Breast epithelium (tissue), 4 donors: ENCODE measurements around the gene KCNH3. TPM values are rescaled to one million over a fixed set of nuclear protein-coding genes. Genes with fewer than 3 reads are reported as not detected.
A peak's percentile ranks its signal among the peaks of the same experiment; 100 is the strongest.

Experiments
- DNase-seq, 2 donors: peaks; one replicate each; pipeline ENCODE4 v3.0.0-alpha.2; 2019; ENCODE audit warnings: low spot score in 2 of 2
- H3K27ac ChIP-seq, 2 donors: fragments of 200-600 bp; sonication (generic) in 1 of 2; one replicate each; pipeline ENCODE4 v1.5.1; 2016 to 2019; ENCODE audit warnings: mild to moderate bottlenecking in 1 of 2
- H3K27me3 ChIP-seq, 2 donors: fragments of 200-600 bp; sonication (generic) in 1 of 2; one replicate each; pipeline versions ENCODE4 v1.5.1 to v1.6.0; 2017 to 2019; ENCODE audit warnings: control low read depth in 1 of 2, mild to moderate bottlenecking in 1 of 2
- H3K36me3 ChIP-seq: fragments of 200-600 bp; one replicate; pipeline ENCODE4 v1.5.1; 2019
- H3K4me1 ChIP-seq, 2 donors: fragments of 200-600 bp; sonication (generic); one replicate each; pipeline ENCODE4 v1.5.1; 2016 to 2019; ENCODE audit warnings: control low read depth in 1 of 2
- H3K4me3 ChIP-seq, 3 donors: fragments of 200-600 bp; sonication (generic); 1 replicate in 2 of 3; 2 replicates in 1 of 3; pipeline ENCODE4 v1.5.1; 2016 to 2019; ENCODE audit warnings: mild to moderate bottlenecking in 3 of 3, moderate library complexity in 2 of 3
- H3K9me3 ChIP-seq, 2 donors: fragments of 200-600 bp; sonication (generic) in 1 of 2; one replicate each; pipeline ENCODE4 v1.5.1; 2016 to 2019; ENCODE audit warnings: control low read depth in 1 of 2
- CTCF ChIP-seq, 3 donors: fragments of 450-650 bp; IDR thresholded peaks; one replicate each; pipeline ENCODE4 v1.5.1; 2016 to 2017; ENCODE audit warnings: antibody characterized with exemption in 3 of 3, mild to moderate bottlenecking in 3 of 3, moderate library complexity in 3 of 3
- POLR2A ChIP-seq: fragments of 450-650 bp; IDR thresholded peaks from one replicate; pipeline ENCODE4 v1.6.1; 2016; ENCODE audit warnings: antibody characterized with exemption, mild to moderate bottlenecking, moderate library complexity
- POLR2AphosphoS5 ChIP-seq, 3 donors: sonication (generic); formaldehyde crosslinking; IDR thresholded peaks; one replicate each; pipeline ENCODE4 v1.6.1; 2017; ENCODE audit warnings: antibody characterized with exemption in 3 of 3
- intact Hi-C: fragments of 100-400 bp; cut with DNase I; formaldehyde crosslinking; loops from one replicate; pipeline ENCODE4 v1.15.1; 2023; ENCODE audit warnings: low total_unique reads
- total RNA-seq, 3 donors: library from RNA; depleted of rRNA; stranded (reverse); fragments of >200 nt; gene quantifications; one replicate each; pipeline ENCODE4 v1.1.0, GENCODE V29; 2016

The KCNH3 gene
- total RNA-seq, 3 donors from 2014 or later: 0.66 to 1.3 TPM; not detected in 1

GRCh38 chr12:49564686-49565405, 26.0 kb downstream of the KCNH3 start:
- no peak overlapping the region for H3K27ac ChIP-seq
- peaks cover 0 to 10% of the 10 kb centered on the region in 2 donors for H3K4me1 ChIP-seq
- no peak for TF ChIP-seq POLR2AphosphoS5 (IDR thresholded peaks at IDR 0.05)
- no peak for TF ChIP-seq CTCF (IDR thresholded peaks at IDR 0.05)
- TF ChIP-seq POLR2A: no peak
- no peaks in the 10 kb centered on the region for H3K9me3 ChIP-seq
- no peak for DNase-seq
- intact Hi-C loops: no loop called here
- no peak overlapping the region for H3K4me3 ChIP-seq
- H3K27me3 ChIP-seq: no peaks in the 10 kb centered on the region
- peaks cover 15% of the 10 kb centered on the region for H3K36me3 ChIP-seq

DNA sequence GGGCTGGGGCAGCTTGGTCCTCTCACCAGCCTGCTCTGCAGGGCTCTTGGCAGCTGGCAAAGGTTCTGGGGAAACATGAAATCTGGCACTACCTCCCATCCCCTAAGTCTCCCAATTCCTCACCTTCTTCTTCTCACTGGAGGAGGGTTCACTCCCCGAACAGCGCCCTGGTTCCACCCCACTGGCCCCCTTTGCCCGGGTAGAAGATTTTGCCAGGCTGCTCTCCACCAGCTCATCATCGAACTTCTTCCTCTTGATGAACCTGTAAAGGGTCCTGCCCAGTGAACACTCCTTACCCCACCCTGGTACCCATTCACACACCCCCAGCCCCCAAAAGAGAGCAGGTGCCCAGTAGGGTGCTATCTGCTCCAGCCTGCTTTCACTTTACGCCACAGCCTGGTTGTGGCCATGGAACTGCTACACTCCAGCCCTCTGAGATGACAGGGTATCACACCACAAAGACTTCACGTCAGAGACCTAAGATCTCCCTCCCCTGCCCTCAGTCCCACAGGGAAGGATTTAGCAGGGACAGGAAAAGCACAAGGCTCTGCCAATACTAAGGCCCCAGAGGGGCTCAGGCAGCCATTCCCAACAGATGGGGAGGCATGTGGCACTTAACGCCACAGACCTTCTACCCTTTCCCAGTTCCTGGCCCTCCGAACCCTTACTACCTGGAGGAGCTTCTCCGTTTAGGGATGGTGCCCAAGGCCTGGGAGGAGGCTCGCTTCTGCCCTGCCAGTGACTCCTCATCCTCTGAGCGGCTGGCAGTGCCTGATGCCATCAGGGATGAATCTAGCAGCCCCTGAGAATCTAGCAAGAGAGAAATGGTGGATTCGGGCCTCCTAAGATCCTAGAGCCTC, 26.8 kb downstream of the KCNH3 start:
- H3K27ac ChIP-seq: no peak overlapping the region
- H3K9me3 ChIP-seq: no peaks in the 10 kb centered on the region
- H3K4me1 ChIP-seq: peaks cover 0 to 10% of the 10 kb centered on the region in 2 donors
- H3K36me3 ChIP-seq: peaks cover 11% of the 10 kb centered on the region
- TF ChIP-seq CTCF (IDR thresholded peaks at IDR 0.05): no peak
- no peak for TF ChIP-seq POLR2AphosphoS5 (IDR thresholded peaks at IDR 0.05)
- TF ChIP-seq POLR2A: no peak
- no peaks in the 10 kb centered on the region for H3K27me3 ChIP-seq
- no peak for DNase-seq
- intact Hi-C loops: no loop called here
- no peak overlapping the region for H3K4me3 ChIP-seq

- Histone ChIP-seq H3K4me3 (peak overlapping the region in 1 of 3 donors; percentile 99), H3K36me3 (peaks cover 6% of the 10 kb centered on the region), H3K4me1 (peaks cover 0 to 10% of the 10 kb centered on the region in 2 donors), H3K27ac (no peak overlapping the region), H3K27me3 (no peaks in the 10 kb centered on the region), H3K9me3 (no peaks in the 10 kb centered on the region)
- intact Hi-C loops: no loop called here
- TF ChIP-seq POLR2AphosphoS5 (IDR thresholded peaks at IDR 0.05) (no peak), POLR2A (no peak), CTCF (IDR thresholded peaks at IDR 0.05) (no peak)
- no peak for DNase-seq
Observed at GRCh38 chr12:49566361-49566760, 27.5 kb downstream of the KCNH3 start.

- Histone ChIP-seq H3K36me3 (peaks cover 6% of the 10 kb centered on the region), H3K4me3 (peak overlapping the region; percentile 76 to 99 (median 87)), H3K27me3 (no peaks in the 10 kb centered on the region), H3K9me3 (no peaks in the 10 kb centered on the region), H3K4me1 (peaks cover 0 to 10% of the 10 kb centered on the region in 2 donors), H3K27ac (peak overlapping the region; percentile 91 to 96)
- TF ChIP-seq CTCF (IDR thresholded peaks at IDR 0.05) (no peak), POLR2AphosphoS5 (IDR thresholded peaks at IDR 0.05) (no peak)
- intact Hi-C loops: no loop called here
- DNase-seq: no peak
Observed at GRCh38 chr12:49567302-49567610, 28.4 kb downstream of the KCNH3 start.
